HUES64 (cell line): ENCODE results near the gene AKR1C8.

Source experiments
- H3K27ac ChIP-seq: 2 replicates; pipeline ENCODE4 v1.7.0; 2013; ENCODE audit warnings: low read depth, low read length, inconsistent platforms
- H3K27me3 ChIP-seq: 2 replicates; pipeline ENCODE4 v1.6.1; 2013; ENCODE audit warnings: mild to moderate bottlenecking, low read length; ENCODE audit not compliant: insufficient read depth
- H3K36me3 ChIP-seq: 2 replicates; pipeline ENCODE4 v1.6.1; 2013; ENCODE audit warnings: mild to moderate bottlenecking, low read length; ENCODE audit not compliant: insufficient read depth
- H3K4me1 ChIP-seq: 2 replicates; pipeline ENCODE4 v1.6.1; 2013; ENCODE audit warnings: mild to moderate bottlenecking, low read length, moderate library complexity; ENCODE audit not compliant: insufficient read depth
- H3K4me3 ChIP-seq: 2 replicates; pipeline ENCODE4 v1.5.1; 2013; ENCODE audit warnings: mild to moderate bottlenecking, low read length, moderate library complexity
- H3K9ac ChIP-seq: 2 replicates; pipeline ENCODE4 v1.6.1; 2013; ENCODE audit warnings: mild to moderate bottlenecking, low read depth, low read length
- H3K9me3 ChIP-seq: 2 replicates; pipeline ENCODE4 v1.6.1; 2013; ENCODE audit warnings: low read depth, low read length; ENCODE audit not compliant: insufficient read depth
- WGBS: fragments of 150-250, 120-280 bp; methylation state at CpG from one replicate; pipeline ENCODE4 v1.1.7; 2013; ENCODE audit warnings: missing lambda C conversion rate; 5-methylcytosine and 5-hydroxymethylcytosine counted together

AKR1C8 gene

GRCh38 chr10:5106553-5106952 is 78.4 kb downstream of the AKR1C8 start:
- no peaks in the 10 kb centered on the region for H3K27me3 ChIP-seq
- no peaks in the 10 kb centered on the region for H3K36me3 ChIP-seq
- H3K9me3 ChIP-seq: peaks cover 12% of the 10 kb centered on the region
- 97% methylated on average over 1 of the region's 1 CpG for WGBS
- no peak overlapping the region for H3K4me3 ChIP-seq
- H3K9ac ChIP-seq: no peak overlapping the region
- no peak overlapping the region for H3K27ac ChIP-seq
- H3K4me1 ChIP-seq: no peaks in the 10 kb centered on the region

- no peak overlapping the region for H3K9ac ChIP-seq
- no peak overlapping the region for H3K27ac ChIP-seq
- H3K4me3 ChIP-seq: no peak overlapping the region
- H3K27me3 ChIP-seq: no peaks in the 10 kb centered on the region
- peaks cover 12% of the 10 kb centered on the region for H3K9me3 ChIP-seq
- H3K36me3 ChIP-seq: no peaks in the 10 kb centered on the region
- no peaks in the 10 kb centered on the region for H3K4me1 ChIP-seq
- 96% methylated on average over 1 of the region's 1 CpG for WGBS
Observed at GRCh38 chr10:5105626-5106025, 79.3 kb downstream of the AKR1C8 start.
